Measurements from ENCODE around the gene HPDL.

The HPDL gene

DNA sequence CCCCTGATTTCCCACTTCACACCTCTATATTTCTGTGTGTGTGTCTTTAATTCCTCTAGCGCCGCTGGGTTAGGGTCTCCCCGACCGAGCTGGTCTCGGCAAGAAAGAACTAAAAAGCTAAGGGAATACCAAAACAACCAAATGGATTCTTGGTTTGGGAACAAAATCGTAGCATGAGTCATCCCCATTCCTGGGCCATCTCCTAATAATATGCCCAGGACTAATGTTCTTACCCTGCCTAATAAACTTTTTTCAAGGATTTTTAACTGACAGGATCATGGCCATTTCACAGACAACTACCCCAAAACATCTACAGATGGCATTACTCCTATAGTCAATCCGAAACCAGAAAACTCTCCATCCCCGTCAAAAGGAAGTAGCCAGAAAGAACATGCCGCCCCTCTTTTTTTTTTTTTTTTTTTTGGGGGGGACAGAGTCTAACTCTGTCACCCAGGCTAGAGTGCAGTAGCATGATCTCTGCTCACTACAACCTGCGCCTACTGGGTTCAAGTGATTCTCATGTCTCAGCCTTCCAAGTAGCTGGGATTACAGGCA, 4.1 kb upstream of the HPDL start:
- no peak for DNase-seq (ENCODE audit: low read depth in 2 of 2, low spot score in 1 of 2)

DNA sequence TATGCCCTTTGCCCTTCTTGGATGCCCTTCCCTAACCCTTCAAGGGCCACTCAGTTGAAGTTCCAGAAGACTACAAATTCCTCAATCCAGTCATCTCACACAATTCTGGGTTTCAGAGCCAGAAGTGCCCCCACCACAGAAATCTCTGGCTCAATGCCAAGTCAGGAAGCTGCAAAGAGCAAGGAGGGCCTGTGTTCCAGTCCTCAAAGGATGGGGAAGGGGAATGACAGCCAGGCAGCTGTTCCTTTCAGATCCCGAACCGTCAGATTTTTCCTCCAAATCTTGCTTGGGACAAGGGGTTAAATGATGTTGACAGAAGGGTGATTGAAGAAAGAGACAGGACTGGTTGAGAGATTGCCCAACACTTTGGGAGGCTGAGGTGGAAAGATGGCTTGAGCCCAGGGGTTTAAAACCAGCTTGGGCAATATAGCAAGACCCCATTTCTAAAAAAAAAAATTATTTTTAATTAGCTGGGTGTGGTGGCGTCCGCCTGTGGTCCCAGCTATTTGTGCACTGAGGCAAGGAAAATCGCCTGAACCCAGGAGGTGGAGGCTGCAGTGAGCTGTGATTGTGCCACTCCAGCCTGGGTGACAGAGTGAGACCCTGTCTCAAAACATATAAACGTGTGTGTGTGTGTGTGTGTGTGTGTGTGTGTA, 716 bp upstream of the HPDL start:
- DNase-seq (ENCODE audit: low read depth in 2 of 2, low spot score in 1 of 2): no peak

DNA sequence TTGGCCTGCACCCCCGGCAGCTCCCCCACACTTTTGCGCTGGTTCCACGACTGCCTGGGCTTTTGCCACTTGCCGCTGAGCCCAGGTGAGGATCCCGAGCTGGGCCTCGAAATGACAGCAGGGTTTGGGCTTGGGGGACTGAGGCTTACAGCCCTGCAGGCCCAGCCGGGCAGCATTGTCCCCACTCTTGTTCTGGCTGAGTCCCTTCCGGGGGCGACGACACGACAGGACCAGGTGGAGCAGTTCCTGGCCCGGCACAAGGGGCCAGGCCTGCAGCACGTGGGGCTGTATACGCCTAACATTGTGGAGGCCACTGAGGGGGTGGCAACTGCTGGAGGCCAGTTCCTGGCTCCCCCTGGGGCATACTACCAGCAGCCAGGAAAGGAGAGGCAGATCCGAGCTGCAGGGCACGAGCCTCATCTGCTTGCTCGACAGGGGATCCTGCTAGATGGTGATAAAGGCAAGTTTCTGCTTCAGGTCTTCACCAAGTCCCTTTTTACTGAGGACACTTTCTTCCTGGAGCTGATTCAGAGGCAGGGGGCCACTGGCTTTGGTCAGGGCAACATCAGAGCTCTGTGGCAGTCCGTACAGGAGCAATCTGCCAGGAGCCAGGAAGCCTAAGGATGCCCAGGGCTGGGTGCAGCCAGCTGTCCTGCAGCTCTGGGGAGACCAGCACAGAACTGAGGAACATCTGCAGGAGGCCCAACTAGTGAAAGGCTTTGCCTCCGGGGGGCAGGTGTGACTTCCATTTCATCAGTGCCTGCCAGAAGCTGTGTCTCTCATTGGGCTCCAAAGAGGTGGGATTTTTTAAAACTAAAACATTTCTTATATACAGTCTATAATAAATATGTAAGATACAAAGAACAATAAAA, 1.2 kb downstream of the HPDL start:
- DNase-seq (ENCODE audit: low read depth in 2 of 2, low spot score in 1 of 2): no peak

DNA sequence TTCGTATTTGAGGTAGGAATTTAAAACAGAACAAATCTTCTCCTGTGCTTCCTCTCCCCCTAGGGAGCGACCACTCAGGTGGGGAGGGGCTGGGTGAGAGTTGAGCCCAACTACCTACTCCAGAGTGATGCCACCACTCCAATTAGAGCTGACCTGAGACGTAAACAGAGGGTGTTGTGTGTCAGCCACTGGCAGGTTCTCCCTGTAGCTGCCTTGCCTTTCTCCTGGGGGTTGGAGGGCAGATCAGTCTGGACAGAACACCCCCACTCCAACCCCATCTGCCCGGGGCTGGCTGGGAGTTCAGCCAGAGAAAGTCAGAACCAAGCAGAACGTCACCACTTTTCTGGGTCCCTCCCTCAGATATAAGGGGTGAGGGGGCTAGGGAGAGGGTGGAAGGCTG, 2.0 kb downstream of the HPDL start:
- no peak for DNase-seq (ENCODE audit: low read depth in 2 of 2, low spot score in 1 of 2)

DNA sequence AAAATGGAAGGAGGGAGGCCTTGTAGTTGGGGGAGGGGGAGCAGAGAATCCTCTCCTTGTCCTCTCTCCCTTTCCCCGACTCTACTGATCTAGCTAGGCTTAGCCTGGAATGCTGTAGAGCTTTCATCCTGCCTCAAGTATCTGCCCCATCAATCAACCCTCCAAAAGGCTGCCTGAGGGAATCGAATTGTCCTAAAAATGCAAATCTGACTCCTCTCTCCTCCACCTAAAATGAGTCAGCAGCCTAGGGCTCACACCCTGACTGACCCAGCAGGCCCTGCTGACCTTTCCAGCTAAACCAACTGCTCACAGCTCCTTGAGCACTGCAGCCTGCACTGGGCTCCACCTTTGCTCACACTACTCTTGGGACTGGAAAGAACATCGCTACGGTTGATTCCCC, 2.8 kb downstream of the HPDL start:
- DNase-seq (ENCODE audit: low read depth in 2 of 2, low spot score in 1 of 2): no peak

DNA sequence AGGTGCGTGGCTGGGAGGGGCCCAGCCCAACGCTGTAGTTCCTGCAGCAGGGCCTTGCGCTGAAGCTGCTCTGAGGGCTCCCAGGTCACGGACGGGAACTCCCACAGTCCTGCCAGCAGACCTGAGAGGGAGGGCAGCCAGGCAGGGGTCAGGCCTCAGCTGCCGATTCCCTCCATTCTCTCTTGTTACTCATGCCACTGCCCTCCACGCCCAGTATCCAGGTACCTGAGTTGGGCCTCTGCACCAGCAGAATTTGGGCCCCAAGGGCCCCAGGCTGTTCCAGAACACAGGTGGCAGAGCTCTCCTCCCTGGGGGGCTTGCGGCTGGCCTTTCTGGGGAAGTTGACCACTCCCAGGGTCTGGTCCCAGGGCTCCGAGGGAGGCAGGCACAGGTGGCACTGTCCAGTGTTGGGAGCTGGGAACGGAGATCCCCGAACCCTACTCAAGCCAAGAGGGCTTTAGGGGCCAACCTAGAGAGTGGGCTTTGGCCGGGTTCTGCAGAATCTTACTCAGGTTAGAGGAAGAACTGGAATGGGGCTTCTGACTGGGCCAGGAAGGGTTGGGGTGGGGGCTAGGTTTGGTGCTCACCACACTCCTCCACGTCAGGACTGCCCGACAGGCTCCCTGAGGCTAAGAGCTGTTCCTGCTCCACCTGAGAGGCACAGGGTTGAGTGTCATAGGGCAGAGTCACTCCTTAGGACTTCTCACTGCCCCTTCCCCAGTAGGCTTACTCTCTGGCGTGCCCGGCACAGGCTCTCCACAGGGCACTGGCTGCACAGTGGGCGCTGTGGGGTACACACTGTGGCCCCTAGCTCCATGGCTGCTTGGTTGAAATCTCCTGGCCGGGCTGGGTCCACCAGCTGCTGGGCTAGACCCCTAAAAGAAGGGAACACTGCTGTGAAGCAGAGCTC, 5.0 kb downstream of the HPDL start:
- DNase-seq (ENCODE audit: low read depth in 2 of 2, low spot score in 1 of 2): no peak

DNA sequence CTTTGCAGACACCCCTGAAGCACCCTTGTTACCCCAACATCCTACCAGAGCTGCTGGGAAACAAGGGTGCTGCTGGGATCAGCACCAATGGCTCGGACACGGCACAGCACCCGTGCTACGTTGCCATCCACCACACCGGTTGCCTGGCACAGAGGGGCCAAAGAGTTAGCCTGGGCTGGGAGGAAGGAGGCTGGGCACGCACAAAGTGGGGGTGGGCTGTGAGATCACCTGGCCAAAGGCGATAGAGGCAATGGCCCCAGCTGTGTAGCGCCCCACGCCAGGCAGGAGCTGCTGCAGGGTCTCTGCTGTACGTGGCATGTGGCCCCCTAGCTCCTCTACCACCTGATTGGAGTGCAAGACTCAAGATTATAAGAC, 5.6 kb downstream of the HPDL start:
- DNase-seq (ENCODE audit: low read depth in 2 of 2, low spot score in 1 of 2): no peak

DNA sequence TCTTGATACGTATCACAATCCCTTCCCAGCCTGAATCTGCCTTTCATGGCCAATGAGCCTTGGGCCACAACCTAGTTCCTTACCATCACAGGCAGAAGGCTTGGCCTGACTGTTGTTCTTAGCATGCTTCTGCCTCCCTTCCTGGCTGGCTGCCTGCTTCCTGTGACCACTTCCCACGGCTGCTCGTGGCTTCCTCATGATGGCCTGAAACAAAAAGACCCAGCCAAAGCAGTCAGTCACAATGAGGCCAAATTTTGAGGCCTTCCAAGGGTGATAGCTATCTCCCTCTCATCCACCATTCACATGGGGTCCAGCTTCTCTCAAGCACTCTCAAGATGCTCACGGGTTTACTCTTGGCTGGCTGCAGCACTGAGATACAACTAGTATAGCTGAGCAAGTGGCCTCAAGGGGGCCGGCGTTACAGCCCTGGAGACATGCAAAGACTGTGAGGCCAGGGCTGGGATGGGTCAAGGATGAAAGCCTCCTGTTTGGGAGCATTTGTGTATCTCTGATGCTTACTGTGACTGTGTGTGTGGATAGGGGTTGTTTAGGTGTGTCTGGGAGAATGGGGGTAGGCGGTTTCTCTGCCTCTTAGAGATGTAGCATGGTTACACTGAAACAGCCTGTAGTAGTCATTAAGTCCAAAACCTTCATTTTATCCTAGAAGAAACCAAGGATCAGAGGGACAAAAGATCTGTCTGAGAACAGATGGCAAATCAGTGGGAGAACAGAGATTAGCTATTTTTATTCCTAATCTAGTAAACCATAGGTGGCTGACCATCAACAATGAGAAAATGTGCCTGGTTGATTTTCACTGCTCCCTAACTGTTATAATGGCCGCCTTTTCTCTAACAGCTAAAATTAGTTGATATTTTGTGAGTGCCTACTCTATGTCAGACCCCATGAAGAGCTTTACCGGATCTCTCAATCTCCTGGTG, 7.9 kb downstream of the HPDL start:
- no peak for DNase-seq (ENCODE audit: low read depth in 2 of 2, low spot score in 1 of 2)

DNA sequence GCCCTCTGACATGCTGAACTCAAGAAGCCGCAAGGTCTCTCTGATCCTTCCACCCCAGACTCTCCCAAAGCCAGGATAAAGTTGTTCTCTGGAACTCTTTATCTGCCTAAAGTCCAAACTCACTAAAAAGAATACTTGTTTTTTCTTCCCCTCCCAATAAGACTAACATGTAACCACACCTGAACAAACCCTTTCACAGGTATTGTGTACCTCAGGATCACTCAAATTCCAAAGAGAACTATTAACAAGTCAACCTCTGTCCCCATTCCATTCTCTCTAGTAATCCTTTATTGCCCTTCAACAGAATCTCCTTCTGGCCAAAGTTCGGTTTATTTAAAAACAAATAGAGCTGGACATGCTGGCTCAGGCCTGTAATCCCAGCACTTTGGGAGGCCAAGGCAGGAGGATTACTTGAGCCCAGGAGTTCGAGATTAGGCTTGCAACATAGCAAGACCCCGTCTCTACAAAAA, 9.2 kb downstream of the HPDL start:
- no peak for DNase-seq (ENCODE audit: low read depth in 2 of 2, low spot score in 1 of 2)

DNA sequence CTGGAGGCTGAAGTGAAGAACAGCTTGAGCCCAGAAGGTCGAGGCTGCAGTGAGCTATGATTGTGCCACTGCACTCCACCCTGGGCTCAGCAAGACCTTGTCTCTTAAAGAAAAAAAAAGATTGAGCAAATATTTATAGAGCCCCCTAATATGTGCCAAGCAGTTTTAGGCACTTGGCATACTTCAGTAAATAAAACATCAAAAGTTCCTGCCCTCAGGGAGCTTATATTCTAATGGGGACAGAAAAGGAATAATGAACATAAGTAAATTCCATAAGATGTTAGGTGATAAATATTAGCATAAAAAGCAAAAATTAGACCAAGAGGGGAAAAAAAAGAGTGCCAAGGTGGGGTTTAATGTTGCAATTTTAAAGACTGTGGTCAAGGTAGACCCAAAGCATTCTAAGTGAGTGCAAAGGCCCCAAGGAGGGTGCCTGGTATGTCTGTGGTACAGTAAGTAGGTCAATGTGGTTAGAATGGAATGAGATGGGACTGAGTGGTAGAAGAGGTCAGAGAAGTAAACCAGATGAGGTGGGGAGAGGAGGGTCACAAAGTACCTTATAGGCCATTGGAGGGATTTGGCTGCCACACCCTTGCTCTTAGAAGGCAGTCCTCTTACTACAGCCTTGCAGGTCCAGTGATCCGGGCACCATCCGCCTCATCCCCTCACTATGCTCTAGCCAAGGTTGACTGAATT, 11.1 kb downstream of the HPDL start:
- no peak for DNase-seq (ENCODE audit: low read depth in 2 of 2, low spot score in 1 of 2)

DNA sequence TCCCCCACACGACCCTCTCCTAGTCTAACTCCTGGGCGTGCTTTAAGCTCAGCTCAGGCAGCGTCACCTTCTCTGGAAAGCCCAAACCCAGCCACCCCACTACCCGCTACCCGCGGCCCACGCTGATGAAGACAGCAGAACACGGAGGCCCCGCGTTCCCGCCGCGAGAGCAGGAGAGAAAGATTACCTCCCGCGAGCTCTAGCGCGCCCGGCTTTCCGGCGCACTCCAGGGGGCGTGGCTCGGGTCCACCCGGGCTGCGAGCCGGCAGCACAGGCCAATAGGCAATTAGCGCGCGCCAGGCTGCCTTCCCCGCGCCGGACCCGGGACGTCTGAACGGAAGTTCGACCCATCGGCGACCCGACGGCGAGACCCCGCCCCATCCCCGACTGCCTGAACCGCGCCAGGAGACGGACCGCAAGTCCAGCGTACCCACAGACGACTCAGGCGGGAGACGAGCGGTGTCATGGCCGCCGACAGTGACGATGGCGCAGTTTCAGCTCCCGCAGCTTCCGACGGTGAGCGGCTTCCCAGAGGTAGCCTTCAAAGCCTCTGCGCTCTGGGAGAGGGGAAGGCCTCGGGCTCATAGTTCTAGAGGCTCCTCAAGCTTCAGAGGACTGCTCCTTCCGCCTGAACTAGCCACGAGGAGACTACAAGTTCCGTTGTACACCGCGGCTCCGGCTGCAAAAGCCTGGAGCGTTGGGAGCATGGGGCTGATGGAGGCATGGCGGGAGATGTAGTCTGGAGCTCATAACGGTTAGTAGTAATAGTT, 13.3 kb downstream of the HPDL start, which contains the start of the genes MUTYH and TOE1:
TSS of gene MUTYH (minus strand) at position 652 of the 770 bp plus-strand sequence. CDS start 5,935 bp downstream, outside the sequence.
TSS of gene TOE1 (plus strand) at position 382 of the 770 bp plus-strand sequence. CDS start at position 465, 83 bp downstream.
- peak; percentile 81 to 84 for DNase-seq (ENCODE audit: low read depth in 2 of 2, low spot score in 1 of 2)

DNA sequence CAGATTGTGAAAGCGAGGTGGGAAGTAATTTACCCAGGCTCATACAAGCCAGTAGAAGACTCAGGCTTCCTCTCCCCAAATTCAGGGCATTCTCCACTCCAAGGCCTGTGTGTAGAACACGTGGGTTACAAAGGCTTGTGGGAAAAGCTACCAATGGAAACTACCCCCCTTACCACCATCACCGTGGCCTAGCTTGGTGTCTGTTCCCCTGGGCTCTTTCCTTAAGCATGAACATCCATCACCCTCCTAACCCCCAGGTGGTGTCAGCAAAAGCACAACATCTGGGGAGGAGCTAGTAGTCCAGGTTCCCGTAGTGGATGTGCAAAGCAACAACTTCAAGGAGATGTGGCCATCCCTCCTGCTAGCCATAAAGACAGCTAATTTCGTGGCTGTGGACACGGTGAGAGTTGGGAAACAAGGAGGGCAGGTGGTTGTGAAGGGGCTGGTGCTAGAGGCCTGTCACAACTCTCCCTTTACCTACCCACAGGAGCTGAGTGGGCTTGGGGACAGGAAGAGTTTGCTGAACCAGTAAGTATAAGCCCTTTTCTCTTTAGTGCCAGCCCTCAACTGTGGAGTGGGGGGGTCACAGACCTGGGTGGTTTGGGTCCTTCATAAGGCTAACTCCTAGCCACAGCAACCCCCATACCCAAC, 14.2 kb downstream of the HPDL start:
- DNase-seq (ENCODE audit: low read depth in 2 of 2, low spot score in 1 of 2): no peak

DNA sequence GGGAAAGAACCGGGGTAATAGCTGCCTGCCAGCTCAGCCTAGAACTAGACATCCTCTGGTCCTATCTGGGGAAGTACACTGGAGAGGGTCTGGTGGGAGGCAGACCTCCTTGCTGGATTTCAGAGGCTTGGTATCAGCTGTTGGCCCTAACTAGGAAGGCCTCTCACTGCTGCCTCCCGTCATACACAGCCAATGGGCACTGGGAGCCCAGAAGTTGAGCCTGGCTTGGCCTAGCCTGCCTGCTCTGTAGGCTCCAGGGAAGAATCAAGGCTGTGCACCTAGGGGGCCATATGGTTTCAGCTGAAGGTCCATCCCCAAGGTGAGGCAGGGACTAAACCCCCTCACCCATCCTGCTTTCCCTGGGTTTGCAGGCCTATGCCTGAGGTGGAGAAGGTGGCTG, 17.8 kb downstream of the HPDL start:
- no peak for DNase-seq (ENCODE audit: low read depth in 2 of 2, low spot score in 1 of 2)

DNA sequence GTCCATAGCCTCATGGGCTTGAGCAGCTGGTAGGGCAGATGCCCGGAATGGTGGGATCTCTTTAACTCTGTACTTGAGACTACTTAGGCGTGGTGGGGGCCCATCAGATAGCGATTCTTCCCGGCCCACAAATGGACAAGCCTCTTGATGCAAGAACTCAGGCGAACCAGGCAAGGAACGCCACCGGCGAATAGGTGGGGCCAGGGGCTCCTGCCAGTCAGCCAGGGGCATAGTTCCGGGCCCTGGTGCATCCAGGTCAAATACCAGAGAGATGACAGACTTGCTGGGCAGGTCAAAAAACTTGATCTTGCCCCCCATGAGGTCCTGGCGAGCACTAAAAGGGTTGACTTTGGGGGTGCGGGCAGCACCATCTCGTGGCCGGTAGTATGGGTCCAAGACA, 18.3 kb downstream of the HPDL start:
- DNase-seq (ENCODE audit: low read depth in 2 of 2, low spot score in 1 of 2): no peak

DNA sequence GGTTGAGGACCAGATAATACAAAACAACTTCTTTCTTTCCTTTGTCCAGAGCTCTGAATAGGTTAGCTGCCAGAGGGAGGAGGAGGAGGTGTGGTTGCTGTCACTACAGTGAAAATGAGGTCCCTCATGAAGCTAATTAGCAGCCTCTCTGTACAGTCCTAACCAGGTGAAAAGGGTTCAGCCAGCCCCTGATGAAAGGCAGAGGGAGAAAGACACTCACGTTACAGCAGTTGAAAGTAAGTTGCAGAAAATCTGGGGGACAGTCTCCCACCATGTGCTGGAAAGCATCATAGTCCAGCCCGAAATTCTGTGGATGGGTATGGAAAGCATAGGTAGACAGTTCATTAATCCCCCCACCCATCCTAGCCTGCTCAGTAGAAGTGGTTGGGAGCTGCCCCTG, 19.8 kb downstream of the HPDL start:
- DNase-seq (ENCODE audit: low read depth in 2 of 2, low spot score in 1 of 2): no peak

DNA sequence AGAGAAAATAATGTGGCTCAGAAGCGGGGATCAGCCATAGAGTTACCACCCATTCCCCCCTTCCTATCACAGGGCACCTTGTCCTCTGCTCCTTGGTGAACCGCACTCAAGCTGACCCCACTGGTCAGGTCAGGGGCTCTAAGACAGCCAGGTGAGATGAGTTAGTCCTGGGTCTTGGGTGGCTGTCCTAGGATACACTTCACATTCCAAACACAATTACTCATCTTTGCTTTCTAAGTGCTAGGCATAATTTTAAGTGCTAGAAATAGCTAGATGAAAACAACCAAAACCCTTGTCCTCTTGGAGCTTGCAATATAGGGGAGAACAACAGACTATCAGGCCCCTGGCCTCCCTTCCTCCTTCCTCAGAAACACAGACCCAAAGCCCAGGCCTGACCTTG, 21.3 kb downstream of the HPDL start:
- no peak for DNase-seq (ENCODE audit: low read depth in 2 of 2, low spot score in 1 of 2)

DNA sequence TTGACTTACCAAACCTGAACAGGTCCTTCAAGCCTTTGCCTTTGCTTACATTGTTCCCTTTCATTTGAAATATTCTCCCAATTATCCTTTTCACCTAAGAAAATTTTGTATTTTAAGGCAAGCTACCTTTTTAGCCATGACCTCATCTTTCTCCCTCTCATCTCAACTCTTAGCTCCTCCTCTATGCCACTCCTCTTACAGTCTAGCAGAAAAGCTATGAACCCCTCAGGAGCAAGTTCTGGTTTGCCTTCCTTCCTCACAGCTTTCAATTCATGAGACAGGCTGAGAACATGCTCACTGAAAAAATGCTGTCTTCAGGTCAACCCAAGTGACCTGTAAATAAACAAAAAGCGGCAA, 21.9 kb downstream of the HPDL start:
- no peak for DNase-seq (ENCODE audit: low read depth in 2 of 2, low spot score in 1 of 2)

Measured in stimulated activated CD8-positive, alpha-beta memory T cell treated with anti-CD3 and anti-CD28 coated beads, Interleukin-4, amount 100 ng/mL, for 4 hours (primary cell).